ENCODE results near the gene CD300LG. TPM values are rescaled to one million over a fixed set of nuclear protein-coding genes. Genes with fewer than 3 reads are reported as not detected.
"Not testable (repeated sequence)": the region's sequence is repeated elsewhere in the genome, so short reads cannot be mapped to it uniquely, and the experiment has no call there.

CD300LG gene
- total RNA-seq (not detected in 2 replicates), polyA plus RNA-seq (not detected in 2 replicates), polyA minus RNA-seq (ENCODE audit: low replicate concordance) (not detected in 2 replicates)
- polyA plus RNA-seq (2012), result not detected in 2 replicates

DNA sequence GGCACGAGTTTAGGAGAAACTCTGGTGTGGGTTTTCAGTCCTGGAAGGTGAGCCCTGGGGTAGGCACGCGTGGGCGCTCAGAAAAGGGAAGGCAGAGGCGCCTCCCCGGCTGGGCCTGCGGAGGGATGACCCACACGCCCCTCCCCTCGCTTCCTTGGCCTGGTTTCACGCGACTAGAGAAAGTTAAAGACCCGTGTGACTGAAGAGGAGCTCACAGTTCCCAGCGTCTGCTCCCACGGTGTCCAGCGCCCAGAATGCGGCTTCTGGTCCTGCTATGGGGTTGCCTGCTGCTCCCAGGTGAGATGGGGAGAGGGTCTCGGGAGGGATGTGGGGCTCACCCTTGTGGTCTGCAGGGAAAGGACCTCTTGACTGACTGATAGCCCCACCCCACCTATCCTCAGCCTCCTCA, at the start of gene CD300LG:
Gene CD300LG, plus strand, starts transcription at position 214 of the 409 bp plus-strand sequence. Its CDS starts 41 bp downstream, at position 255.
- Histone ChIP-seq H2AFZ (ENCODE audit: low read length) (peak within 1 kb of the TSS; percentile 68), H3K9ac (ENCODE audit: insufficient read depth, low read length) (no peak within 1 kb of the TSS), H3K4me2 (ENCODE audit: extremely low read depth, insufficient read depth, low read length) (no peak within 1 kb of the TSS), H4K20me1 (ENCODE audit: control insufficient read depth, extremely low read depth, insufficient read depth, low read length) (no peaks in the 10 kb centered on the region), H3K79me2 (ENCODE audit: control insufficient read depth, insufficient read depth, low read length) (no peaks in the 10 kb centered on the region), H3K27ac (ENCODE audit: insufficient read depth, low read length) (no peak within 1 kb of the TSS), H3K9me3 (ENCODE audit: control insufficient read depth, insufficient read depth, low read depth, low read length) (no peaks in the 10 kb centered on the region), H3K36me3 (ENCODE audit: control insufficient read depth, insufficient read depth, low read length) (no peaks in the 10 kb centered on the region), H3K27me3 (ENCODE audit: control insufficient read depth, insufficient read depth, low read length) (peaks cover 3% of the 10 kb centered on the region), H3K4me3 (replicated peaks in 1 of 4; ENCODE audit: control extremely low read depth in 1 of 4, insufficient read depth in 1 of 4, low read depth in 3 of 4, low read length in 4 of 4) (no peak within 1 kb of the TSS), H3K4me1 (ENCODE audit: control insufficient read depth, extremely low read depth, insufficient read depth, low read length) (no peaks in the 10 kb centered on the region)
- TF ChIP-seq, protein P1, sequence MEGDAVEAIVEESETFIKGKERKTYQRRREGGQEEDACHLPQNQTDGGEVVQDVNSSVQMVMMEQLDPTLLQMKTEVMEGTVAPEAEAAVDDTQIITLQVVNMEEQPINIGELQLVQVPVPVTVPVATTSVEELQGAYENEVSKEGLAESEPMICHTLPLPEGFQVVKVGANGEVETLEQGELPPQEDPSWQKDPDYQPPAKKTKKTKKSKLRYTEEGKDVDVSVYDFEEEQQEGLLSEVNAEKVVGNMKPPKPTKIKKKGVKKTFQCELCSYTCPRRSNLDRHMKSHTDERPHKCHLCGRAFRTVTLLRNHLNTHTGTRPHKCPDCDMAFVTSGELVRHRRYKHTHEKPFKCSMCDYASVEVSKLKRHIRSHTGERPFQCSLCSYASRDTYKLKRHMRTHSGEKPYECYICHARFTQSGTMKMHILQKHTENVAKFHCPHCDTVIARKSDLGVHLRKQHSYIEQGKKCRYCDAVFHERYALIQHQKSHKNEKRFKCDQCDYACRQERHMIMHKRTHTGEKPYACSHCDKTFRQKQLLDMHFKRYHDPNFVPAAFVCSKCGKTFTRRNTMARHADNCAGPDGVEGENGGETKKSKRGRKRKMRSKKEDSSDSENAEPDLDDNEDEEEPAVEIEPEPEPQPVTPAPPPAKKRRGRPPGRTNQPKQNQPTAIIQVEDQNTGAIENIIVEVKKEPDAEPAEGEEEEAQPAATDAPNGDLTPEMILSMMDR (conservative IDR thresholded peaks at IDR 0.05 in 1 of 2, IDR thresholded peaks at IDR 0.05 in 1 of 2; ENCODE audit: low read depth in 1 of 2, low read length in 2 of 2), result no peak
- no peak for TF ChIP-seq EZH2 (IDR thresholded peaks at IDR 0.05; ENCODE audit: low read length, missing control alignments)
- DNase-seq (ENCODE audit: low read depth in 2 of 2), result no peak

- not testable (repeated sequence) for H3K4me2 ChIP-seq (ENCODE audit: extremely low read depth, insufficient read depth, low read length); H3K36me3 ChIP-seq (ENCODE audit: control insufficient read depth, insufficient read depth, low read length); H3K4me3 ChIP-seq (replicated peaks in 1 of 4; ENCODE audit: control extremely low read depth in 1 of 4, insufficient read depth in 1 of 4, low read depth in 3 of 4, low read length in 4 of 4); H3K27ac ChIP-seq (ENCODE audit: insufficient read depth, low read length); H4K20me1 ChIP-seq (ENCODE audit: control insufficient read depth, extremely low read depth, insufficient read depth, low read length); H3K79me2 ChIP-seq (ENCODE audit: control insufficient read depth, insufficient read depth, low read length); H2AFZ ChIP-seq (ENCODE audit: low read length); H3K27me3 ChIP-seq (ENCODE audit: control insufficient read depth, insufficient read depth, low read length); DNase-seq (ENCODE audit: low read depth in 2 of 2); H3K4me1 ChIP-seq (ENCODE audit: control insufficient read depth, extremely low read depth, insufficient read depth, low read length); H3K9ac ChIP-seq (ENCODE audit: insufficient read depth, low read length); H3K9me3 ChIP-seq (ENCODE audit: control insufficient read depth, insufficient read depth, low read depth, low read length)
These were observed 49.0 kb upstream of the CD300LG start for GRCh38 chr17:43798024-43798423.

- DNase-seq (ENCODE audit: low read depth in 2 of 2), result no peak
- Histone ChIP-seq H3K9me3 (ENCODE audit: control insufficient read depth, insufficient read depth, low read depth, low read length) (no peaks in the 10 kb centered on the region), H2AFZ (ENCODE audit: low read length) (no peak overlapping the region), H3K4me3 (replicated peaks in 1 of 4; ENCODE audit: control extremely low read depth in 1 of 4, insufficient read depth in 1 of 4, low read depth in 3 of 4, low read length in 4 of 4) (no peak overlapping the region), H3K79me2 (ENCODE audit: control insufficient read depth, insufficient read depth, low read length) (no peaks in the 10 kb centered on the region), H3K36me3 (ENCODE audit: control insufficient read depth, insufficient read depth, low read length) (peaks cover 2% of the 10 kb centered on the region), H4K20me1 (ENCODE audit: control insufficient read depth, extremely low read depth, insufficient read depth, low read length) (no peaks in the 10 kb centered on the region), H3K9ac (ENCODE audit: insufficient read depth, low read length) (no peak overlapping the region), H3K27me3 (ENCODE audit: control insufficient read depth, insufficient read depth, low read length) (no peaks in the 10 kb centered on the region), H3K27ac (ENCODE audit: insufficient read depth, low read length) (no peak overlapping the region), H3K4me2 (ENCODE audit: extremely low read depth, insufficient read depth, low read length) (no peak overlapping the region), H3K4me1 (ENCODE audit: control insufficient read depth, extremely low read depth, insufficient read depth, low read length) (peaks cover 2% of the 10 kb centered on the region)
- TF ChIP-seq, protein P1 (conservative IDR thresholded peaks at IDR 0.05 in 1 of 2, IDR thresholded peaks at IDR 0.05 in 1 of 2; ENCODE audit: low read depth in 1 of 2, low read length in 2 of 2), result no peak
- TF ChIP-seq EZH2 (IDR thresholded peaks at IDR 0.05; ENCODE audit: low read length, missing control alignments), result no peak
These were observed 47.9 kb upstream of the CD300LG start for GRCh38 chr17:43799047-43799446.

Measured in fibroblast of lung (primary cell).